A549 treated with GW870086 at 1 μM for 4 hours (cell line): ENCODE data around the gene AHSG. TPM values are rescaled to one million over a fixed set of nuclear protein-coding genes. Genes with fewer than 3 reads are reported as not detected.

Experiments used
- total RNA-seq: library from RNA; stranded (reverse); fragments of 200-300 nt; extraction: Qiagen RNA extraction; gene quantifications from 5 replicates; pipeline ENCODE4 v1.2.3, GENCODE V29; 2022; ENCODE audit warnings: low read depth

AHSG gene, protein sequence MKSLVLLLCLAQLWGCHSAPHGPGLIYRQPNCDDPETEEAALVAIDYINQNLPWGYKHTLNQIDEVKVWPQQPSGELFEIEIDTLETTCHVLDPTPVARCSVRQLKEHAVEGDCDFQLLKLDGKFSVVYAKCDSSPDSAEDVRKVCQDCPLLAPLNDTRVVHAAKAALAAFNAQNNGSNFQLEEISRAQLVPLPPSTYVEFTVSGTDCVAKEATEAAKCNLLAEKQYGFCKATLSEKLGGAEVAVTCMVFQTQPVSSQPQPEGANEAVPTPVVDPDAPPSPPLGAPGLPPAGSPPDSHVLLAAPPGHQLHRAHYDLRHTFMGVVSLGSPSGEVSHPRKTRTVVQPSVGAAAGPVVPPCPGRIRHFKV
- total RNA-seq: 0.16 TPM in 1 of 5 replicates, not detected in the others

GRCh38 chr3:186612721-186613636, at the start of gene AHSG:
Gene AHSG, plus strand, starts transcription at chr3:186613060. Its CDS starts 82 bp downstream, at chr3:186613142.

GRCh38 chr3:186567072-186567921, 45.6 kb upstream of the AHSG start, which contains the start of gene TBCCD1:
Gene TBCCD1, minus strand, starts transcription at chr3:186567339. Its CDS starts 3,010 bp downstream, at chr3:186564329.

DNA sequence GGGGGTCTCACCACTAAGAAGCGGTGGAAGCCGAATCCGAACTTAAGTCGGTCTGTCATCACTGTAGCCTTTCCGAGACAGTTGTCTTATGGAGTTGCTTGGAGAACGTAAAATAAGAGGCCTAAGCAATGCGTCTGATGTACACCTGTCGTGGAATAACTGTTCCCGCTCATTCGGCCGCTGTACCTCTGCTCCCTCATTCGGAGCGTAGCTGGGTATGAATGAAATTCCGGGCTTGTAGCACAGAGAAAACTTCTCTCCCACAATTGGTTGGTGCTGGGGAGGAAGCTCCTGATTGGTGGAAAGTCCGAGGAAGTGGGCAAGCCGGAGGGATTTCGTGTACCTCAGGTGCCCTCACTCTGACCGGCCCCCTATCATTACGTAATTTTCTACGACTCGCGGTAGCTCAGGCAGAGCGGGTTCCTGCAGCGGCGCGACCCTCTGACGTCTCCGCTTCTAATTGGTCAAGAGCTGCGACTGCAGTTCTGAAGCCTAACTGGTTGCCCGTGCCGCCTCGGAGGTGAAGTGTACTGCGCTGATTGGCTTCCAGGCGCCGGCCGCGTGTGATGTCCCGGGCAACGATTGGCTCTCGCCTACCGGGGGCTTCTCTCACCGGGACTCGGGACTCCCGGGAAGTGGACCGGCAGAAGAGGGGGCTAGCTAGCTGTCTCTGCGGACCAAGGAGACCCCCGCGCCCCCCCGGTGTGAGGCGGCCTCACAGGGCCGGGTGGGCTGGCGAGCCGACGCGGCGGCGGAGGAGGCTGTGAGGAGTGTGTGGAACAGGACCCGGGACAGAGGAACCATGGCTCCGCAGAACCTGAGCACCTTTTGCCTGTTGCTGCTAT, 42.5 kb upstream of the AHSG start, which contains the start of gene DNAJB11:
TSS of gene DNAJB11 (plus strand) at position 625 of the 845 bp plus-strand sequence. CDS start at position 803, 178 bp downstream.

DNA sequence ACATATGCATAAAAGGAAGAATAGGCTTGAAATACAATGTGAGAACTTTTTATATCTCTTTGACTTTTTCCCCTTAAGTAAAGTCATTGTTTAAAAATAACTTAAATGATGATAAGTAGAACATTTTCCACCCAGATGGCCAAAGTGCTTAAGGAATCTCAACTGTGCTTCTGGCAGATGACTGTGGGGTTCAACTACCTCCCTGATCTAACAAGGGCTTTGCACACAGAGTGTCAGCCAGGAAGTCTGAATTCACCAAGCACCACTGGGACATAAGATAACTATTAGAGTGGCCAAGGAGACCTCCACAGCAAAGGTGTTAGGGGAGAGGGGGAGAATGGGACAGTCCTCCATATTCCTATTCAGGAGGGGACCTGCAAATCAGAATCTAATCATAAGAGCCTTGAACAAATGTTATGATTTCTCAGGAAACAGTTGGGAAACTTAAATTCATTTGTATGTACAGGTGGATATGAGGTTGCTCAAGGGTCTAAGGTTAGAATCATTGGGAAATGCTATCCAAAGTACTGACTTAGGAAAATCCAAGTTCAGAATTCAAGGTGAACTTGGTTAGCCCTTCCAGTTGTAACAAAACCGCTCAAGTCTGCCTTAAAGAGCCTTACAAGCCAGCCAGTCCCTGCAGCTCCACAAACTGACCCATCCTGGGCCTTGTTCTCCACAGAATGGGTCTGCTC, 27.1 kb downstream of the AHSG start, which contains the start of gene FETUB:
TSS of gene FETUB (plus strand) at position 622 of the 695 bp plus-strand sequence. CDS start at position 684, 62 bp downstream.

GRCh38 chr3:186665625-186666188, 52.8 kb downstream of the AHSG start, which contains the start of gene HRG:
Gene HRG, plus strand, starts transcription at chr3:186666014. Its CDS starts 18 bp downstream, at chr3:186666032.

Other genes with a start within 250 kb of the AHSG start
- 0.38 to 1.4 TPM (median 0.71 TPM) in 5 replicates for gene CRYGS, start 68.7 kb upstream of the AHSG start, total RNA-seq
- 5.9 to 6.9 TPM (median 6.8 TPM) in 5 replicates for gene TBCCD1, start 45.7 kb upstream of the AHSG start, total RNA-seq
- gene DNAJB11, start 42.3 kb upstream of the AHSG start, total RNA-seq: 50.7 to 55.4 TPM (median 53.5 TPM) in 5 replicates
- gene FETUB, start 27.3 kb downstream of the AHSG start, total RNA-seq: 0.08 to 0.16 TPM (median 0.14 TPM) in 3 of 5 replicates, not detected in the others
- gene HRG, start 53.0 kb downstream of the AHSG start, total RNA-seq: not detected in 5 replicates
- gene KNG1, start 104.3 kb downstream of the AHSG start, total RNA-seq: 0.02 TPM in 1 of 5 replicates, not detected in the others
- gene EIF4A2, start 170.5 kb downstream of the AHSG start, total RNA-seq: 112 to 146 TPM (median 131 TPM) in 5 replicates
- 43.2 to 61.5 TPM (median 47.5 TPM) in 5 replicates for gene RFC4, start 193.4 kb downstream of the AHSG start, total RNA-seq
- gene ADIPOQ, start 229.7 kb downstream of the AHSG start, total RNA-seq: not detected in 5 replicates